Activated CD8-positive, alpha-beta T cell treated with anti-CD3 and anti-CD28 coated beads for 36 hours (primary cell): ENCODE data around the gene PARP4. TPM values are rescaled to one million over a fixed set of nuclear protein-coding genes. Genes with fewer than 3 reads are reported as not detected.
"Not testable (repeated sequence)": the region's sequence is repeated elsewhere in the genome, so short reads cannot be mapped to it uniquely, and the experiment has no call there.

Experiments used
- ATAC-seq: fragments of 200-7000 bp; cut with Tn5 transposase; one replicate; pipeline ENCODE4 v1.10.0; 2021; ENCODE audit warnings: mild to moderate bottlenecking, moderate library complexity
- CTCF ChIA-PET: fragments of 350-600 bp; sonication (Branson Sonifier 250); formaldehyde crosslinking; loops from one replicate; lab custom pipeline; 2021; ENCODE audit warnings: antibody characterized with exemption; lab: Charles Lee
- POLR2A ChIA-PET: fragments of 350-600 bp; sonication (Branson Sonifier 250); formaldehyde crosslinking; loops from one replicate; lab custom pipeline; 2021; ENCODE audit warnings: antibody characterized with exemption; lab: Charles Lee
- DNase-seq: peaks from one replicate; pipeline ENCODE4 v3.0.0-alpha.2; 2020
- H3K27ac Mint-ChIP-seq: one replicate; pipeline ENCODE4 v1.8.0; 2021; ENCODE audit warnings: mild to moderate bottlenecking, mixed read lengths
- H3K27me3 Mint-ChIP-seq: one replicate; pipeline ENCODE4 v1.8.0; 2021; ENCODE audit warnings: mixed read lengths
- H3K36me3 Mint-ChIP-seq: one replicate; pipeline ENCODE4 v1.8.0; 2021; ENCODE audit warnings: low read depth, mixed read lengths
- H3K4me1 Mint-ChIP-seq: one replicate; pipeline ENCODE4 v1.8.0; 2021; ENCODE audit warnings: low read depth, mixed read lengths
- H3K4me3 Mint-ChIP-seq: one replicate; pipeline ENCODE4 v1.8.0; 2021; ENCODE audit warnings: mild to moderate bottlenecking, moderate library complexity, mixed read lengths
- H3K9me3 Mint-ChIP-seq: one replicate; pipeline ENCODE4 v1.8.0; 2021; ENCODE audit warnings: mixed read lengths
- CTCF ChIP-seq: fragments of 200-600 bp; IDR thresholded peaks from one replicate; pipeline ENCODE4 v1.8.0; 2022; ENCODE audit warnings: antibody characterized with exemption, mild to moderate bottlenecking
- intact Hi-C: fragments of 100-400 bp; cut with micrococcal nuclease; formaldehyde crosslinking; loops from one replicate; pipeline ENCODE4 v1.10.0; 2022
- total RNA-seq, 2 experiments: library from RNA; stranded (reverse); gene quantifications; one replicate each; pipeline ENCODE4 v1.2.3, GENCODE V29; 2021

Gene PARP4
- total RNA-seq, 2 experiments from 2014 or later: 20.4 to 22.4 TPM

DNA sequence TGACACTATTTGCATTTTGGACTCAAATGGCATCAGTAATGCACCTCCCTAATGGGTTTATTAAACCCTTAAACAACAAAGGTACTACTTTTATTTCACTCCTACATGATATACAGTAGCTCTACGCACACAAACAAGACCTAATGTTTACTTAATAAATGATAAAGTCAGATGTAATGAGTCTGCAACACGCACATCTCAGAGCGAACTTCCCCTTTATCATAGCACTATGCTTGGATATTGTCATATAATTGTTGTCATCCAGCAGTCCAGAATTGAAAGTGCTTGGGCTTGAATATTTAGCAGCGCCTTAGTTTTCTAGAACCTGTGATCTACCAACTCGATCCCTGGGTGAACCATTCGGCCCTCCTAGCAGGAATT lies 772 bp downstream of the PARP4 start:
- H3K4me1 Mint-ChIP-seq: peaks cover 41% of the 10 kb centered on the region
- H3K27me3 Mint-ChIP-seq: no peaks in the 10 kb centered on the region
- peak overlapping the region; percentile 95 for H3K27ac Mint-ChIP-seq
- intact Hi-C loops: no loop called here
- peaks cover 8% of the 10 kb centered on the region for H3K36me3 Mint-ChIP-seq
- peak overlapping the region; percentile 82 for H3K4me3 Mint-ChIP-seq
- POLR2A ChIA-PET: interaction anchor here (0.7 to 1.8 kb wide), 6 partner anchors 8 to 260 kb away, joined by 3 to 5 read pairs (median 4); no protein-coding TSS in a partner anchor
- no peak for TF ChIP-seq CTCF
- no peak for DNase-seq
- no peaks in the 10 kb centered on the region for H3K9me3 Mint-ChIP-seq
- CTCF ChIA-PET: interaction anchor here (0.8 kb wide), 1 partner anchor 68 kb away, joined by 3 read pairs; no protein-coding TSS in a partner anchor
- ATAC-seq: peak; percentile 10

DNA sequence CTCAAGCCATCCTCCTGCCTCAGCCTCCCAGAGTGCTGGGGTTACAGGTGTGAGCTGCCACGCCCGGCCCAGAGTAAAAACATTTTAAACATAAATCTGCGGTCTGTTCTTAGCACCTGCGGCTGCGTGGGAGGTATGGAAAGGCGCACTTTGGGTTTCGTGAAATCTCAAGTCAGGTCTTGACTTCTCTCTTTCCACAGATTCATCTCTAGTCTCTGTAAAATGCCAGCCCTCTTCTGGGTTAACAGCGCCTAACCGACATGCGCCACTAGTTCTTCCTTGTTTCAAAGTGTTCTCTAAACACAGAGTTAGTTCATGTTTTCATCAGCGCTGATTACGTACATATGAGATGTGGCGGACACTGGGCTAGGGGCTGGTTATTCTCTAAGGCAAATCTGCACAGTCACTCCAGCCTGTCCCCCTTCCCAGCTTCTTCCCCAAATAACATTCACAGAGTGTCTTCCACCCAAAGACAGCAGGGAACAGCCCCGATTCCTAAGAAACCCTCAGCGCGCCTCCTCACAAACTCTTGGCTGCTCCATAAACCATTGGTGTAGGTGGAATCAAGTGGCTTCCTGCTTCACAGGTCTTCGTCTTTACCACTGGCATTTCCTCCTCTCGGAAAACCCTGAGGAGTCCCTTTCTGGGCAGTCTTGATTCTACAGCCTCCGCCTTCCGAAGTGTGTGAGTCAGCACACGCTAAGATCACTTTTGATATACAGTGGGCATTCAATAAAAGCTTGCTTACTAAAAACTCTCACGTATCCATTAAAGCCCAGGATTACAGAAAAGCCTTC lies 1.4 kb downstream of the PARP4 start:
- intact Hi-C loops: no loop called here
- peak; percentile 72 for ATAC-seq
- Mint-ChIP-seq H3K4me1 (peaks cover 41% of the 10 kb centered on the region), H3K36me3 (peaks cover 12% of the 10 kb centered on the region), H3K27me3 (no peaks in the 10 kb centered on the region), H3K27ac (peak overlapping the region; percentile 95), H3K9me3 (no peaks in the 10 kb centered on the region), H3K4me3 (peak overlapping the region; percentile 82)
- no peak for TF ChIP-seq CTCF
- POLR2A ChIA-PET: interaction anchor here (0.7 to 1.8 kb wide), 7 partner anchors 7 to 260 kb away, joined by 3 to 5 read pairs (median 3); no protein-coding TSS in a partner anchor
- DNase-seq: peak; percentile 91
- CTCF ChIA-PET: no interaction called here

GRCh38 chr13:24506698-24507335 lies 5.8 kb downstream of the PARP4 start:
- ChIA-PET POLR2A (interaction anchor here (0.9 kb wide), 1 partner anchor 47 kb away, joined by 3 read pairs; no protein-coding TSS in a partner anchor), CTCF (no interaction called here)
- Mint-ChIP-seq H3K27ac (no peak overlapping the region), H3K4me1 (peaks cover 36% of the 10 kb centered on the region), H3K36me3 (peaks cover 23% of the 10 kb centered on the region), H3K4me3 (no peak overlapping the region), H3K9me3 (no peaks in the 10 kb centered on the region), H3K27me3 (no peaks in the 10 kb centered on the region)
- intact Hi-C loops: no loop called here
- no peak for DNase-seq
- TF ChIP-seq CTCF: no peak
- ATAC-seq: no peak

DNA sequence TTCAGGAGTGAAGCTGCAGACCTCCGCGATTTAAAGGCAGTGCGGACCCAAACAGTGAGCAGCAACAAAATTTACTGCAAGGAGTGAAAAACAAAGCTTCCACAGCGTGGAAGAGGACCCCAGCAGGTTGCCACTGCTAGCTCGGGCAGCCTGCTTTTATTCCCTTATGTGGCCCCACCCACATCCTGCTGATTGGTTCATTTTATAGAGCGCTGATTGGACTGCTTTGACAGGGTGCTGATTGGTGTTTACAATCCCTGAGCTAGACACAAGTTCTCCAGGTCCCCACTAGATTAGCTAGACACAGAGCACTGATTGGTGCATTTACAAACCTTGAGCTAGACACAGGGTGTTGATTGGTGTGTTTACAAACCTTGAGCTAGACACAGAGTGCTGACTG lies 6.3 kb downstream of the PARP4 start:
- CTCF ChIA-PET: interaction anchor here (0.8 kb wide), 1 partner anchor 46 kb away, joined by 3 read pairs; no protein-coding TSS in a partner anchor
- H3K36me3 Mint-ChIP-seq: peaks cover 24% of the 10 kb centered on the region
- not testable (repeated sequence) for H3K27ac Mint-ChIP-seq

GRCh38 chr13:24505756-24506155 lies 6.8 kb downstream of the PARP4 start:
- DNase-seq (no peak), ATAC-seq (no peak)
- peaks cover 35% of the 10 kb centered on the region for H3K4me1 Mint-ChIP-seq
- no peak overlapping the region for H3K27ac Mint-ChIP-seq
- H3K4me3 Mint-ChIP-seq: no peak overlapping the region
- intact Hi-C loops: no loop called here
- no peaks in the 10 kb centered on the region for H3K9me3 Mint-ChIP-seq
- ChIA-PET CTCF (interaction anchor here (0.8 kb wide), 1 partner anchor 45 kb away, joined by 3 read pairs; no protein-coding TSS in a partner anchor), POLR2A (interaction anchor here (1.5 kb wide), 1 partner anchor 12 kb away, joined by 3 read pairs; no protein-coding TSS in a partner anchor)
- no peak for TF ChIP-seq CTCF
- H3K36me3 Mint-ChIP-seq: peaks cover 26% of the 10 kb centered on the region
- H3K27me3 Mint-ChIP-seq: no peaks in the 10 kb centered on the region

More for the DNA sequence above, 6.3 kb downstream of the PARP4 start:
- intact Hi-C loops, H3K9me3 Mint-ChIP-seq, H3K4me3 Mint-ChIP-seq, ATAC-seq, POLR2A ChIA-PET, DNase-seq, H3K27me3 Mint-ChIP-seq: not testable (repeated sequence)
- H3K4me1 Mint-ChIP-seq: peaks cover 36% of the 10 kb centered on the region
